GM19023 (cell line): ENCODE data around the gene TMEM63B.
A peak's percentile ranks its signal among the peaks of the same experiment; 100 is the strongest.
"Not testable (repeated sequence)": the region's sequence is repeated elsewhere in the genome, so short reads cannot be mapped to it uniquely, and the experiment has no call there.

ENCODE experiments used
- ATAC-seq: cut with Tn5 transposase; IDR thresholded peaks from one replicate; pipeline ENCODE4 v1.9.1; 2021; ENCODE audit warnings: mild to moderate bottlenecking, moderate library complexity; ENCODE audit not compliant: unreplicated experiment

The TMEM63B gene

GRCh38 chr6:44094403-44095242, 32.7 kb upstream of the TMEM63B start:
- no peak for ATAC-seq

- ATAC-seq, result not testable (repeated sequence)
Measured at GRCh38 chr6:44095243-44095623, 32.1 kb upstream of the TMEM63B start.

- ATAC-seq, result peak; percentile 51
Measured at GRCh38 chr6:44096612-44097011, 30.7 kb upstream of the TMEM63B start.

- no peak for ATAC-seq
Measured at GRCh38 chr6:44097782-44098317, 29.5 kb upstream of the TMEM63B start.

GRCh38 chr6:44099192-44099591, 28.2 kb upstream of the TMEM63B start:
- ATAC-seq, result no peak

GRCh38 chr6:44100088-44100550, 27.2 kb upstream of the TMEM63B start:
- no peak for ATAC-seq

- no peak for ATAC-seq
Measured at GRCh38 chr6:44101832-44102231, 25.5 kb upstream of the TMEM63B start.

- no peak for ATAC-seq
Measured at GRCh38 chr6:44102527-44102926, 24.8 kb upstream of the TMEM63B start.

- no peak for ATAC-seq
Measured at GRCh38 chr6:44104481-44105021, 22.8 kb upstream of the TMEM63B start.

- no peak for ATAC-seq
Measured at GRCh38 chr6:44105146-44105545, 22.2 kb upstream of the TMEM63B start.

GRCh38 chr6:44105993-44106740, 21.2 kb upstream of the TMEM63B start:
- ATAC-seq, result no peak

- no peak for ATAC-seq
Measured at GRCh38 chr6:44107017-44107416, 20.3 kb upstream of the TMEM63B start.

GRCh38 chr6:44108471-44108870, 18.9 kb upstream of the TMEM63B start:
- ATAC-seq, result no peak

GRCh38 chr6:44109212-44109611, 18.1 kb upstream of the TMEM63B start:
- no peak for ATAC-seq

- ATAC-seq, result no peak
Measured at GRCh38 chr6:44110005-44110676, 17.2 kb upstream of the TMEM63B start.

- ATAC-seq, result no peak
Measured at GRCh38 chr6:44110966-44111365, 16.4 kb upstream of the TMEM63B start.

- ATAC-seq, result no peak
Measured at GRCh38 chr6:44111434-44112417, 15.6 kb upstream of the TMEM63B start.

- ATAC-seq, result no peak
Measured at GRCh38 chr6:44113414-44113813, 13.9 kb upstream of the TMEM63B start.

GRCh38 chr6:44115866-44116265, 11.5 kb upstream of the TMEM63B start:
- no peak for ATAC-seq
